Ishikawa (cell line): ENCODE results near the gene ANKRD34A.

Source experiments
- CEBPB ChIP-seq: IDR thresholded peaks from 2 replicates; pipeline ENCODE4 v1.6.1; 2012
- CREB1 ChIP-seq: IDR thresholded peaks from 2 replicates; pipeline ENCODE4 v1.6.1; 2012; ENCODE audit warnings: low read depth
- EGR1 ChIP-seq: IDR thresholded peaks from 2 replicates; pipeline ENCODE4 v1.6.1; 2012
- EP300 ChIP-seq: IDR thresholded peaks from 2 replicates; pipeline ENCODE4 v1.6.1; 2012; ENCODE audit warnings: borderline replicate concordance
- FOXM1 ChIP-seq: IDR thresholded peaks from 2 replicates; pipeline ENCODE4 v1.6.1; 2012; ENCODE audit warnings: low read depth, borderline replicate concordance
- RAD21 ChIP-seq: IDR thresholded peaks from 2 replicates; pipeline ENCODE4 v1.6.1; 2012; ENCODE audit warnings: low read depth
- TCF12 ChIP-seq: IDR thresholded peaks from 2 replicates; pipeline ENCODE4 v1.6.1; 2012; ENCODE audit warnings: low read depth
- TEAD4 ChIP-seq: IDR thresholded peaks from 2 replicates; pipeline ENCODE4 v1.6.1; 2012
- YY1 ChIP-seq: IDR thresholded peaks from 2 replicates; pipeline ENCODE4 v1.6.1; 2012; ENCODE audit warnings: low read depth
- ZBTB7A ChIP-seq: IDR thresholded peaks from 2 replicates; pipeline ENCODE4 v1.6.1; 2012; ENCODE audit warnings: low read depth
- TF ChIP-seq, protein P1 (sequence below): IDR thresholded peaks from 2 replicates; pipeline ENCODE4 v1.6.1; 2012
- TF ChIP-seq, protein P2 (sequence below): IDR thresholded peaks from 2 replicates; pipeline ENCODE4 v1.6.1; 2012
- TF ChIP-seq, protein P3 (sequence below): IDR thresholded peaks from 2 replicates; pipeline ENCODE4 v1.6.1; 2012; ENCODE audit warnings: low read depth, mild to moderate bottlenecking

The ANKRD34A gene

DNA sequence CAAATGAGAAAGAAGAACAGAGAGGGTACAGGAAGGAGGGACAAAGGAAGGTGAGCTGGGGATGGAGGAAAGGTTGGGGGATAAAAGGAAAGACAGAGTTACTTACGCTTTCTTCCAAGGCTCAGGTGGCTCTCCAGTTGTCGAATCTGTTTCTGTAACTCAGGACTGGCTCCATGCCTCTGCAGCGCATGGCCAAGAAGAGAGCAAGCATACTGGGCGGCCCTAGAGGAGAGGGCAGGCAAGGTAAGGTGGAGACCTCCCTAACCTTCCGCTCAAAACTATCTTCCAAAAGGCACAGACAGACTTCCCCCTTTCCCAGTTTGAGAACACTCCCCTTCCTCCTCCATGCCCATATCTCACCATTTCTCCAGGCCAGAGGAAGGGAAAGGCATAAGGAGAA, 46.8 kb downstream of the ANKRD34A start:
- TF ChIP-seq ZBTB7A: no peak
- TF ChIP-seq, protein P1, sequence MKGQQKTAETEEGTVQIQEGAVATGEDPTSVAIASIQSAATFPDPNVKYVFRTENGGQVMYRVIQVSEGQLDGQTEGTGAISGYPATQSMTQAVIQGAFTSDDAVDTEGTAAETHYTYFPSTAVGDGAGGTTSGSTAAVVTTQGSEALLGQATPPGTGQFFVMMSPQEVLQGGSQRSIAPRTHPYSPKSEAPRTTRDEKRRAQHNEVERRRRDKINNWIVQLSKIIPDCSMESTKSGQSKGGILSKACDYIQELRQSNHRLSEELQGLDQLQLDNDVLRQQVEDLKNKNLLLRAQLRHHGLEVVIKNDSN: no peak
- TF ChIP-seq RAD21: no peak
- TF ChIP-seq, protein P2, sequence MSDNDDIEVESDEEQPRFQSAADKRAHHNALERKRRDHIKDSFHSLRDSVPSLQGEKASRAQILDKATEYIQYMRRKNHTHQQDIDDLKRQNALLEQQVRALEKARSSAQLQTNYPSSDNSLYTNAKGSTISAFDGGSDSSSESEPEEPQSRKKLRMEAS: no peak
- no peak for TF ChIP-seq TEAD4
- no peak for TF ChIP-seq TCF12
- TF ChIP-seq FOXM1: no peak
- TF ChIP-seq YY1: no peak
- TF ChIP-seq CEBPB: no peak
- no peak for TF ChIP-seq EGR1
- no peak for TF ChIP-seq EP300

DNA sequence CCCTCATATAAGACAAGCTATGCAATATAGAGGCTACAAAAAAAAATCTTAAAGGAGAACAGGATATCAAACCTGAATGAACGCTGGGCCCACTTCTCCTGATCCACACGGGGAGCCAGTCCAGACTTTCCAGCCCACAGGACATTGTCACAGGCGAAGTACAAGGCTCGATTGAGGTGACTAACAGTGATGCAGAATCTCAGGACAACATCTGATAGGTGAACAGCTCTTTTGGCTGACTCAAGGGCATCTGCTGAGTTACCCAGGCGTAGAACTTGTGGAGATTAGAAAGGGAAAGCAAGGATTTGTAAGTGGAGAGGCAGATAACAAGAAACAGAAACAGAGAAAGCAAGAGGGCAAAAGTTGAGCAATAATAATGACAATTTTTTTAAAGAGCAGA, 47.6 kb downstream of the ANKRD34A start:
- TF ChIP-seq RAD21: no peak
- TF ChIP-seq, protein P2: no peak
- TF ChIP-seq, protein P3, sequence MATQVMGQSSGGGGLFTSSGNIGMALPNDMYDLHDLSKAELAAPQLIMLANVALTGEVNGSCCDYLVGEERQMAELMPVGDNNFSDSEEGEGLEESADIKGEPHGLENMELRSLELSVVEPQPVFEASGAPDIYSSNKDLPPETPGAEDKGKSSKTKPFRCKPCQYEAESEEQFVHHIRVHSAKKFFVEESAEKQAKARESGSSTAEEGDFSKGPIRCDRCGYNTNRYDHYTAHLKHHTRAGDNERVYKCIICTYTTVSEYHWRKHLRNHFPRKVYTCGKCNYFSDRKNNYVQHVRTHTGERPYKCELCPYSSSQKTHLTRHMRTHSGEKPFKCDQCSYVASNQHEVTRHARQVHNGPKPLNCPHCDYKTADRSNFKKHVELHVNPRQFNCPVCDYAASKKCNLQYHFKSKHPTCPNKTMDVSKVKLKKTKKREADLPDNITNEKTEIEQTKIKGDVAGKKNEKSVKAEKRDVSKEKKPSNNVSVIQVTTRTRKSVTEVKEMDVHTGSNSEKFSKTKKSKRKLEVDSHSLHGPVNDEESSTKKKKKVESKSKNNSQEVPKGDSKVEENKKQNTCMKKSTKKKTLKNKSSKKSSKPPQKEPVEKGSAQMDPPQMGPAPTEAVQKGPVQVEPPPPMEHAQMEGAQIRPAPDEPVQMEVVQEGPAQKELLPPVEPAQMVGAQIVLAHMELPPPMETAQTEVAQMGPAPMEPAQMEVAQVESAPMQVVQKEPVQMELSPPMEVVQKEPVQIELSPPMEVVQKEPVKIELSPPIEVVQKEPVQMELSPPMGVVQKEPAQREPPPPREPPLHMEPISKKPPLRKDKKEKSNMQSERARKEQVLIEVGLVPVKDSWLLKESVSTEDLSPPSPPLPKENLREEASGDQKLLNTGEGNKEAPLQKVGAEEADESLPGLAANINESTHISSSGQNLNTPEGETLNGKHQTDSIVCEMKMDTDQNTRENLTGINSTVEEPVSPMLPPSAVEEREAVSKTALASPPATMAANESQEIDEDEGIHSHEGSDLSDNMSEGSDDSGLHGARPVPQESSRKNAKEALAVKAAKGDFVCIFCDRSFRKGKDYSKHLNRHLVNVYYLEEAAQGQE: no peak

DNA sequence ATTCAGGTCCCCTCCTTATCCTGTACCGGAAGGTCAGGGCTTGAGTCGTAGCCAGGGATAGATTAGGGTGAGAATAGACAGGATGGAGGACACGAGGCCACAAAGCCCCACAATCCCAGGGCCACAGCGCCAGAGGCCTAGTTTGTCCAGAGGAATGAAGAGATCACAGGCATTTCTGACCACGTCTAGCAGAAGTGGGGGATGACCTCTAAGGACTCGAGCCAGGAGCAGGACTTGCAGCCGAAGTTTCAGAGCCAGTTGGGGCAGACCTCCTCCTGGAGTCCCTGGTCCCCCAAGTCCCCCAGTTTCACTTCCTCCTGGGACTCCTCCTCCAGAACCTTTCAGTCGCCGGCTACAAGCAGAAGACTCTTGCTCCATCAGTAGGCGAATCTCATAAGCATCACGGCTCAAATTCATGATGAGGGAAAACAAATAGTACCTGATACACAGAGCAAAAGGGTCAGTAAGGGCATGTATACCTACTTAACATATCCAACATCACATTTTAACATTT, 52.2 kb downstream of the ANKRD34A start:
- TF ChIP-seq EGR1 (no peak), TEAD4 (no peak), EP300 (no peak), FOXM1 (no peak), CEBPB (no peak), TCF12 (no peak), CREB1 (no peak)
- TF ChIP-seq, protein P1: no peak
